Upper lobe of right lung (tissue), 1 donor: Measurements from ENCODE around the gene ZFYVE1. TPM values are rescaled to one million over a fixed set of nuclear protein-coding genes. Genes with fewer than 3 reads are reported as not detected.

ENCODE experiments used
- ATAC-seq: fragments of 200-7000 bp; cut with Tn5 transposase; one replicate; pipeline ENCODE4 v1.9.1; 2020; ENCODE audit warnings: mild to moderate bottlenecking, moderate library complexity
- DNase-seq: peaks from one replicate; pipeline ENCODE4 v3.0.0-alpha.2; 2020
- H3K27ac ChIP-seq: fragments of 200-600 bp; one replicate; pipeline ENCODE4 v1.8.0; 2022
- H3K27me3 ChIP-seq: fragments of 200-600 bp; one replicate; pipeline ENCODE4 v1.8.0; 2022; ENCODE audit warnings: mild to moderate bottlenecking
- H3K36me3 ChIP-seq: fragments of 200-600 bp; one replicate; pipeline ENCODE4 v1.8.0; 2022
- H3K4me1 ChIP-seq: fragments of 200-600 bp; one replicate; pipeline ENCODE4 v1.8.0; 2022
- H3K4me3 ChIP-seq: fragments of 200-600 bp; one replicate; pipeline ENCODE4 v1.8.0; 2022; ENCODE audit warnings: mild to moderate bottlenecking
- H3K9me3 ChIP-seq: fragments of 200-600 bp; one replicate; pipeline ENCODE4 v1.8.0; 2022
- intact Hi-C: fragments of 100-400 bp; cut with DNase I; formaldehyde crosslinking; loops from one replicate; pipeline ENCODE4 v1.11.0; 2022
- total RNA-seq: library from RNA; stranded (reverse); fragmentation: NEBNext Ultra II Directional; extraction: Animal tissue kit (Norgen Biotek cat#: 25700); gene quantifications from one replicate; pipeline ENCODE4 v1.2.1, GENCODE V29; 2021
- TF ChIP-seq, protein P1 (sequence below): fragments of 200-600 bp; IDR thresholded peaks from one replicate; pipeline ENCODE4 v1.8.0; 2022; ENCODE audit warnings: antibody characterized with exemption
- donor health status: DM: no; HTN: yes; CAD: no; lungs with severe emphysema.

The ZFYVE1 gene
- total RNA-seq, 1 donor from 2014 or later: 21.6 TPM

DNA sequence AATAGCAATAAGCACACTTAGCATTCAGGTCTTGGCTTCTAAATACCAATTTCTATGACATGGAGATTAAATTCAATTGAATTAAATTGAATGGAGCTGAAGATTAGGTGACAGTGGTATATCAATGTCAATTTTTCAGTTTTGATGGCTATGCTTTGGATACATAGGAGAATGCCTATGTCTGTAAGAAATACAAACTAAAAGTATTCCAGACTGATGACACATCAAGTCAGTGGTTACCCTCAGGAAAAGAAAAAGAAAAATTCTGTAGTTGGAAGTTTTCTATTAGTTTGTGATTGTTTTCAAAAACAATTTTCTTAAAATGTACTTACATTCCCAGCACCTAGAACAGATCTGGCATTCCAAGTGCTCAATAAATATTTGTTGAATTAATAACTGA is 105.5 kb downstream of the ZFYVE1 start:
- Histone ChIP-seq H3K27ac (no peak overlapping the region), H3K4me3 (no peak overlapping the region), H3K9me3 (no peaks in the 10 kb centered on the region), H3K36me3 (no peaks in the 10 kb centered on the region), H3K4me1 (no peaks in the 10 kb centered on the region), H3K27me3 (peaks cover 4% of the 10 kb centered on the region)
- ATAC-seq: no peak
- intact Hi-C loops: no loop called here
- no peak for DNase-seq
- TF ChIP-seq, protein P1, sequence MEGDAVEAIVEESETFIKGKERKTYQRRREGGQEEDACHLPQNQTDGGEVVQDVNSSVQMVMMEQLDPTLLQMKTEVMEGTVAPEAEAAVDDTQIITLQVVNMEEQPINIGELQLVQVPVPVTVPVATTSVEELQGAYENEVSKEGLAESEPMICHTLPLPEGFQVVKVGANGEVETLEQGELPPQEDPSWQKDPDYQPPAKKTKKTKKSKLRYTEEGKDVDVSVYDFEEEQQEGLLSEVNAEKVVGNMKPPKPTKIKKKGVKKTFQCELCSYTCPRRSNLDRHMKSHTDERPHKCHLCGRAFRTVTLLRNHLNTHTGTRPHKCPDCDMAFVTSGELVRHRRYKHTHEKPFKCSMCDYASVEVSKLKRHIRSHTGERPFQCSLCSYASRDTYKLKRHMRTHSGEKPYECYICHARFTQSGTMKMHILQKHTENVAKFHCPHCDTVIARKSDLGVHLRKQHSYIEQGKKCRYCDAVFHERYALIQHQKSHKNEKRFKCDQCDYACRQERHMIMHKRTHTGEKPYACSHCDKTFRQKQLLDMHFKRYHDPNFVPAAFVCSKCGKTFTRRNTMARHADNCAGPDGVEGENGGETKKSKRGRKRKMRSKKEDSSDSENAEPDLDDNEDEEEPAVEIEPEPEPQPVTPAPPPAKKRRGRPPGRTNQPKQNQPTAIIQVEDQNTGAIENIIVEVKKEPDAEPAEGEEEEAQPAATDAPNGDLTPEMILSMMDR: no peak

DNA sequence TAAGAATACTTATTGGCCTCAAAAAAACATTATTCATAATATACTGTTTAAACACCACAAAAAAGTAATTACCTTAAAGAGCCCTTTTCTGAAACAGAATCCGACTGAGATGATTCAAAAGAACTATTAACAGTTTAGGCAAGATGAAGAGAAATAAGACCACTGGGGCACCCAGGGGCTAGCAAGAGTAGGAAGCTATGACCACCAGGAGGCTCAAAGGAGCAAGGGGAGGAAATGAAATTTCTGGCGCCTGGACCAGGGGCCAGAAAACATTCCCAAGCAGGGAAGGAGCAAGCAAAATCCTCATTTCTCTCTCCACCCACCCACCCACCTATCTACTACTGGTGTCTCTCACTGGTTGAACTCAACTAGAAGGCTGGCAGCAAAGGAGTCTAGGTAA is 106.9 kb downstream of the ZFYVE1 start:
- H3K9me3 ChIP-seq: no peaks in the 10 kb centered on the region
- H3K27me3 ChIP-seq: peaks cover 4% of the 10 kb centered on the region
- no peaks in the 10 kb centered on the region for H3K36me3 ChIP-seq
- no peaks in the 10 kb centered on the region for H3K4me1 ChIP-seq
- DNase-seq (no peak), ATAC-seq (no peak)
- intact Hi-C loops: no loop called here
- no peak overlapping the region for H3K4me3 ChIP-seq
- TF ChIP-seq, protein P1: no peak
- no peak overlapping the region for H3K27ac ChIP-seq

Other genes starting within 250 kb of the ZFYVE1 start
- 0.90 TPM for gene DPF3, start 133.0 kb downstream of the ZFYVE1 start, total RNA-seq
- gene DCAF4, start 100.6 kb downstream of the ZFYVE1 start, total RNA-seq: 21.1 TPM
- gene RBM25, start 31.4 kb upstream of the ZFYVE1 start, total RNA-seq: 70.1 TPM
- gene PSEN1, start 109.4 kb upstream of the ZFYVE1 start, total RNA-seq: 63.9 TPM
- gene PAPLN, start 210.4 kb upstream of the ZFYVE1 start, total RNA-seq: 20.2 TPM